Measurements from ENCODE around the gene CFAP43. TPM values are rescaled to one million over a fixed set of nuclear protein-coding genes. Genes with fewer than 3 reads are reported as not detected.

CFAP43 gene
- total RNA-seq, 1 experiment from 2014 or later: 0.42 TPM

- Mint-ChIP-seq H3K4me3 (peak within 1 kb of the TSS; percentile 81), H3K27me3 (ENCODE audit: low read depth) (peaks cover 13% of the 10 kb centered on the region), H3K4me1 (peaks cover 60% of the 10 kb centered on the region), H3K36me3 (peaks cover 20% of the 10 kb centered on the region), H3K27ac (peak within 1 kb of the TSS; percentile 87), H3K9me3 (peaks cover 5% of the 10 kb centered on the region; the same call in 1 of the 2 replicates)
- ChIA-PET POLR2A (interaction anchor here (0.6 to 1.3 kb wide), 7 partner anchors 20 to 188 kb away, joined by 3 to 5 read pairs (median 3); partner anchors contain the start of genes ITPRIP and SFR1), CTCF (interaction anchor here (0.7 to 5.0 kb wide), 16 partner anchors 14 to 368 kb away, joined by 3 to 56 read pairs (median 5); partner anchors contain the start of genes CFAP58, GSTO2 and SFR1)
- ATAC-seq (peak; percentile 74), DNase-seq (ENCODE audit: low spot score) (peak; percentile 65)
- TF ChIP-seq GABPB1 (CRISPR knock-in tag; IDR thresholded peaks at IDR 0.05) (no peak; the same call in 1 of the 2 replicates), FOXK1 (CRISPR knock-in tag; IDR thresholded peaks at IDR 0.05) (peak; percentile 60; the same call in 1 of the 2 replicates), ZBTB43 (CRISPR knock-in tag; IDR thresholded peaks at IDR 0.05) (no peak), CTCF (IDR thresholded peaks at IDR 0.05) (no peak), AFF4 (CRISPR knock-in tag; IDR thresholded peaks at IDR 0.05; ENCODE audit: borderline replicate concordance) (no peak), EMX1 (CRISPR knock-in tag; IDR thresholded peaks at IDR 0.05) (no peak), CBFB (CRISPR knock-in tag; IDR thresholded peaks at IDR 0.05; ENCODE audit: low read depth) (0 out of 2 replicates have a peak, but pooled peaks have one; percentile 41), E2F1 (CRISPR knock-in tag; IDR thresholded peaks at IDR 0.05) (peak; percentile 41; the same call in 1 of the 2 replicates), ZNF532 (CRISPR knock-in tag; IDR thresholded peaks at IDR 0.05; ENCODE audit: borderline replicate concordance) (no peak), ZNF263 (CRISPR knock-in tag; IDR thresholded peaks at IDR 0.05; ENCODE audit: low read depth) (no peak), ZNF281 (CRISPR knock-in tag; IDR thresholded peaks at IDR 0.05) (no peak; the same call in 1 of the 2 replicates), ELF4 (CRISPR knock-in tag; IDR thresholded peaks at IDR 0.05; ENCODE audit: low read depth) (no peak), CREB1 (CRISPR knock-in tag; IDR thresholded peaks at IDR 0.05) (no peak), NR1H2 (CRISPR knock-in tag; IDR thresholded peaks at IDR 0.05) (no peak), TCF7 (CRISPR knock-in tag; IDR thresholded peaks at IDR 0.05; ENCODE audit: low read depth) (no peak), PREB (CRISPR knock-in tag; IDR thresholded peaks at IDR 0.05; ENCODE audit: borderline replicate concordance) (no peak), NFE2L1 (CRISPR knock-in tag; IDR thresholded peaks at IDR 0.05) (no peak; the same call in 1 of the 2 replicates), USF1 (CRISPR knock-in tag; IDR thresholded peaks at IDR 0.05) (no peak)
Observed at GRCh38 chr10:104254493-104255310, 22.5 kb upstream of the CFAP43 start, which contains the start of gene GSTO1. Gene GSTO1 (plus strand): TSS chr10:104254892. CDS start chr10:104254929, 37 bp downstream.

Measured in WTC11 (cell line).